Body of pancreas (tissue), 4 donors: Measurements from ENCODE around the gene RPRD1B. TPM values are rescaled to one million over a fixed set of nuclear protein-coding genes. Genes with fewer than 3 reads are reported as not detected.

Source experiments
- ATAC-seq: fragments of 150-250 bp; one replicate; pipeline ENCODE4 v1.9.1; 2016
- DNase-seq, 4 donors: peaks; one replicate each; pipeline ENCODE4 v3.0.0-alpha.2; 2019
- H3K27ac ChIP-seq, 4 donors: fragments of 200-600 bp; sonication (generic); 1 replicate in 3 of 4; 2 replicates in 1 of 4; pipeline versions ENCODE4 v1.5.1 to v1.6.1; 2016 to 2019; ENCODE audit warnings: mild to moderate bottlenecking in 1 of 4, mixed read lengths in 1 of 4, moderate library complexity in 1 of 4
- H3K27me3 ChIP-seq, 2 donors: fragments of 200-600 bp; sonication (generic); one replicate each; pipeline ENCODE4 v1.6.0; 2016; ENCODE audit warnings: mild to moderate bottlenecking in 1 of 2
- H3K36me3 ChIP-seq, 2 donors: fragments of 200-600 bp; sonication (generic); replicated peaks in 1 of 2; 2 replicates each; pipeline ENCODE4 v1.5.1; 2016; ENCODE audit warnings: low read depth in 2 of 2; ENCODE audit not compliant: insufficient read depth in 1 of 2
- H3K4me1 ChIP-seq: fragments of 200-600 bp; sonication (generic); one replicate; pipeline ENCODE4 v1.6.0; 2016
- H3K4me3 ChIP-seq, 2 donors: fragments of 200-600 bp; sonication (generic); 1 replicate in 1 of 2; 2 replicates in 1 of 2; pipeline ENCODE4 v1.5.1; 2016 to 2019
- H3K9me3 ChIP-seq, 3 donors: fragments of 200-600 bp; sonication (generic); 1 replicate in 2 of 3; 2 replicates in 1 of 3; pipeline ENCODE4 v1.5.1; 2016
- CTCF ChIP-seq, 7 experiments: fragments of 450-650 bp in 4 of 7; fragments of 200-600 bp in 3 of 7; sonication (generic) in 3 of 7; IDR thresholded peaks; one replicate each; pipeline ENCODE4 v1.5.1; 2016 to 2019; ENCODE audit warnings: antibody characterized with exemption in 7 of 7
- POLR2A ChIP-seq, 3 donors: fragments of 450-650 bp; IDR thresholded peaks; one replicate each; pipeline ENCODE4 v1.6.1; 2016; ENCODE audit warnings: antibody characterized with exemption in 3 of 3, mild to moderate bottlenecking in 2 of 3
- WGBS, 2 donors: methylation state at CpG; one replicate each; pipeline ENCODE4 v1.1.5; 2017; 5-methylcytosine and 5-hydroxymethylcytosine counted together
- intact Hi-C: fragments of 100-400 bp; cut with DNase I; formaldehyde crosslinking; loops from one replicate; pipeline ENCODE4 v1.15.1; 2023
- total RNA-seq, 2 donors: library from RNA; depleted of rRNA; stranded (reverse); fragments of >200 nt; gene quantifications; one replicate each; pipeline ENCODE4 v1.1.0, GENCODE V29; 2016

The RPRD1B gene
- total RNA-seq, 2 donors from 2014 or later, result 8.8 to 12.5 TPM

- Histone ChIP-seq H3K9me3 (no peaks in the 10 kb centered on the region), H3K36me3 (peaks cover 9 to 46% of the 10 kb centered on the region in 2 donors), H3K4me3 (no peak overlapping the region), H3K27ac (no peak overlapping the region), H3K27me3 (no peaks in the 10 kb centered on the region), H3K4me1 (no peaks in the 10 kb centered on the region)
- intact Hi-C loops, result no loop called here
- no peak for DNase-seq
- no peak for ATAC-seq
- 89 to 95% methylated on average over 6 of the region's 6 CpGs for WGBS, 2 donors
- TF ChIP-seq CTCF (IDR thresholded peaks at IDR 0.05), result no peak
- TF ChIP-seq POLR2A (IDR thresholded peaks at IDR 0.05), result no peak
Measured at GRCh38 chr20:38001173-38001875, 32.2 kb upstream of the RPRD1B start.

- intact Hi-C loops, result no loop called here
- no peaks in the 10 kb centered on the region for H3K4me1 ChIP-seq
- H3K9me3 ChIP-seq, result no peaks in the 10 kb centered on the region
- no peaks in the 10 kb centered on the region for H3K27me3 ChIP-seq
- no peak overlapping the region for H3K4me3 ChIP-seq
- H3K27ac ChIP-seq, result no peak overlapping the region
- ATAC-seq, result no peak
- no peak for DNase-seq
- H3K36me3 ChIP-seq, result peaks cover 9 to 41% of the 10 kb centered on the region in 2 donors
- TF ChIP-seq CTCF (IDR thresholded peaks at IDR 0.05), result no peak
- no peak for TF ChIP-seq POLR2A (IDR thresholded peaks at IDR 0.05)
- WGBS, 2 donors, result 89 to 96% methylated on average over 3 to 4 of the region's 4 CpGs
Measured at GRCh38 chr20:38001981-38002380, 31.6 kb upstream of the RPRD1B start.

- H3K4me3 ChIP-seq, result no peak overlapping the region
- peaks cover 9 to 38% of the 10 kb centered on the region in 2 donors for H3K36me3 ChIP-seq
- H3K4me1 ChIP-seq, result no peaks in the 10 kb centered on the region
- 91 to 100% methylated on average over 3 to 8 of the region's 8 CpGs for whole genome bisulfite sequencing, 2 donors
- no peaks in the 10 kb centered on the region for H3K9me3 ChIP-seq
- no peak for ATAC-seq
- H3K27me3 ChIP-seq, result no peaks in the 10 kb centered on the region
- TF ChIP-seq CTCF (IDR thresholded peaks at IDR 0.05) (no peak), POLR2A (IDR thresholded peaks at IDR 0.05) (no peak)
- no peak overlapping the region for H3K27ac ChIP-seq
- intact Hi-C loops, result no loop called here
- no peak for DNase-seq
Measured at GRCh38 chr20:38002422-38002821, 31.1 kb upstream of the RPRD1B start.

- Histone ChIP-seq H3K4me3 (no peak overlapping the region), H3K27me3 (no peaks in the 10 kb centered on the region), H3K27ac (no peak overlapping the region), H3K9me3 (no peaks in the 10 kb centered on the region), H3K4me1 (no peaks in the 10 kb centered on the region), H3K36me3 (peaks cover 9 to 19% of the 10 kb centered on the region in 2 donors)
- no peak for TF ChIP-seq CTCF (IDR thresholded peaks at IDR 0.05)
- no peak for TF ChIP-seq POLR2A (IDR thresholded peaks at IDR 0.05)
- 81 to 89% methylated on average over 1 of the region's 1 CpG for WGBS, 2 donors
- no peak for ATAC-seq
- DNase-seq, result no peak
- intact Hi-C loops, result no loop called here
Measured at GRCh38 chr20:38004416-38004815, 29.1 kb upstream of the RPRD1B start.

- intact Hi-C loops, result no loop called here
- no peaks in the 10 kb centered on the region for H3K9me3 ChIP-seq
- ATAC-seq (no peak), DNase-seq (no peak)
- H3K4me1 ChIP-seq, result no peaks in the 10 kb centered on the region
- H3K27ac ChIP-seq, result no peak overlapping the region
- no peaks in the 10 kb centered on the region for H3K27me3 ChIP-seq
- TF ChIP-seq CTCF (IDR thresholded peaks at IDR 0.05) (no peak), POLR2A (IDR thresholded peaks at IDR 0.05) (no peak)
- no peak overlapping the region for H3K4me3 ChIP-seq
- peaks cover under 1 to 15% of the 10 kb centered on the region in 2 donors for H3K36me3 ChIP-seq
- WGBS, 2 donors, result 73 to 75% methylated on average over 5 of the region's 5 CpGs
Measured at GRCh38 chr20:38005903-38006302, 27.6 kb upstream of the RPRD1B start.
